Measurements from ENCODE around the gene PTPRCAP.

PTPRCAP gene

DNA sequence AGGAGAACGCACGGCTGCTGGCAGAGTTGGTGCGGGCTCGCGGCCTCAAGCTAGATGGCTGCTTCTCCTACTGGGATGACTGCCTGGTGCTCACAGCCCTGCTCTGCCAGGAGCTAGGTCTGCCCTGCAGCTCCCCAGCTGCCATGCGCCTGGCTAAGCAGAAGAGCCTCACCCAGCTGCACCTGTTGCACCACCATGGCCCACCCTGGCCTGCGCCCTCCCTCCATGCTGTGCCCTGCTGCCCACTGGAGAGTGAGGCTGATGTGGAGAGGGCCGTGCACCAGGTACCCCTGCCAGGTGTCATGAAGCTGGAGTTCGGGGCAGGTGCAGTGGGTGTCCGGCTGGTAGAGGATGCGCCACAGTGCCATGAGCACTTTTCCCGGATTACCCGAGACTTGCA, 14.0 kb downstream of the PTPRCAP start:
- no peak for DNase-seq

GRCh38 chr11:67422891-67423290, 14.6 kb downstream of the PTPRCAP start:
- DNase-seq: no peak

- DNase-seq: no peak
Measured at GRCh38 chr11:67421430-67422031, 16.0 kb downstream of the PTPRCAP start.

DNA sequence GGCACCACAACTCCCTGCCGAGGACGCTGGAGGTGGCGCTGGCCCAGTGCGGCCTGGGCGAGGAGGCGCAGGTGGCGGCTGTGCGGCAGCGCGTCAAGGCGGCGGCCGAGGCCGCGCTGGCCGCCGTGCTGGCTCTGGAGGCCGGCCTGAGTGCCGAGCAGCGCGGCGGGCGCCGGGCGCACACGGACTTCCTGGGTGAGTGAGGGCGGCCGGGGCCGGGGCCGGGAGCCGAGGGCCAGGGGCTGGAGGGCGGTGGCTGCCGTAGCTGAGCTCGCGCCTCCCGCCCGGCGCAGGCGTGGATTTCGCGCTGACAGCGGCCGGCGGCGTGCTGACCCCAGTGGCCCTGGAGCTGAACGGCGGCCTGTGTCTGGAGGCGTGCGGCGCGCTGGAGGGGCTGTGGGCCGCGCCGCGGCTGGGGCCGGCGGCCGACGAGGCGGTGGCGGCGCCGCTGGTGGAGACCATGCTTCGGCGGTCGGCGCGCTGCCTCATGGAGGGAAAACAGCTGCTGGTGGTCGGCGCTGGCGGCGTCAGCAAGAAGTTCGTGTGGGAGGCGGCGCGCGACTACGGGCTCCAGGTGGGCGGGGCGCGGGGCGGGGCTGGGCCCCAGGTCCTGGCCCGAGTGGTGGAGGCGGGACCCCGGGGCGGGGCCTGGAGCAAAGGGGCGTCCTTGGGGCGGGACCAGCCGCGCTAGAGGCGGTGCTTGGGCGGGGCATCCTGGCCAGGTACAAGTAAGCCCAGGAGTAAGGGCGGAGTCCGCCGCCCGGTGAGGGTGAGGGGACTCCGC, 16.6 kb downstream of the PTPRCAP start:
- DNase-seq: peak; percentile 80 to 95

DNA sequence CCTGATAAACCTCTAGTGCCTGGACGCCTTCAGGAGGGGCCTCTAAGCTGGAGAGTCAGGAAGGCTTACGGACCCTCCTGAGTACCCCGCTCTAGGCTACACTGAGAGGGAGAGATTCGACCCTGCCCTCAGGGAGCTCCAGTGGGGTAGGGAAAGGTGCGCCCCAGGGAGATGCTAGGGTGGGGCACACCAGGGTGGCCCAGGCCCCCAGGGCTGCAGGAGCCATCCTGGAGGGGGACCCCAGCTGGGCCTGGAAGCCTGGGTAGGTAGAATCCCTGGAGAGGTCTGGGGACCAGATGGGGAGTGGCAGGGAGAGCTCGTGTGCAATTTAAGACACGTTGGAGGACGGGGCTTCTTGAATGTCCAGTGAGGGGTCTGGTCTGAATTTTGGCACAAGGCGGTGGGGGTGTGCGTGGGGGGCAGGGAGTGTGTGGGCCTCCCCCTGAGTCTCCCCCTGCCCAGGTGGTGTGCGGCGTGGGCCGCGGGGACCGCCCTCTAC, 17.3 kb downstream of the PTPRCAP start:
- no peak for DNase-seq

DNA sequence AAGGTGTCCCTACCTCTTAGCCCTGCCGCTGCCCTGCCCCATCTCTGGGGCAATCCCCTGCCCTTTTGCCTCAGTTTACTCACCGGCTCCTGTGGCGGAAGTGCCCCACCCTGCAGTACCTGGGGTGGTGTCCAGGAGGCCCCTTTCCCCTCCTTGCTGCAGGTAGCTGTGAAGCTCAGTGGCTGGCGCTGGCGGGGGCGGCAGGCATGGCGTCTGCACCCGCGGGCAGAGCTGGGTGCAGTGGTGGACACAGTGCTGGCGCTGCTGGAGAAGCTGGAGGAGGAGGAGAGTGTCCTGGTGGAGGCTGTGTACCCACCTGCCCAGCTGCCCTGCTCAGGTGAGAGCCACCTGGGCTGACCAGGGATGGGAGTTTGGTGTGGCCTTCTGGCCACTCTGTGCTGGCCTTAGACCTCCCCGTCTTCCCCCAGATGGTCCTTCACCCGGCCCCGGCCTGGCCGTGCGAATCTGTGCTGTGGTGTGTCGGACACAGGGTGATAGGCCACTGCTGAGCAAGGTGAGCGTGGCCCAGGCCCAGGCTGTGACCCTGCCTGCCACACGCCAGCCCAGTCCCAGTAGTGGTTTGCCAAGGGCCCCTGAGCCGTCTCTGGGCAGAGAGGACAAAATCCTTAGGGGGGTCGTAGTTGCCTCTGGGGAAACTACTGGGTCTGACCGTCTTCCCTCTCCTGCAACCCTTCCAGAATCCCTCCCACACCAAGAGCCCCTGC, 18.0 kb downstream of the PTPRCAP start:
- DNase-seq: no peak

DNA sequence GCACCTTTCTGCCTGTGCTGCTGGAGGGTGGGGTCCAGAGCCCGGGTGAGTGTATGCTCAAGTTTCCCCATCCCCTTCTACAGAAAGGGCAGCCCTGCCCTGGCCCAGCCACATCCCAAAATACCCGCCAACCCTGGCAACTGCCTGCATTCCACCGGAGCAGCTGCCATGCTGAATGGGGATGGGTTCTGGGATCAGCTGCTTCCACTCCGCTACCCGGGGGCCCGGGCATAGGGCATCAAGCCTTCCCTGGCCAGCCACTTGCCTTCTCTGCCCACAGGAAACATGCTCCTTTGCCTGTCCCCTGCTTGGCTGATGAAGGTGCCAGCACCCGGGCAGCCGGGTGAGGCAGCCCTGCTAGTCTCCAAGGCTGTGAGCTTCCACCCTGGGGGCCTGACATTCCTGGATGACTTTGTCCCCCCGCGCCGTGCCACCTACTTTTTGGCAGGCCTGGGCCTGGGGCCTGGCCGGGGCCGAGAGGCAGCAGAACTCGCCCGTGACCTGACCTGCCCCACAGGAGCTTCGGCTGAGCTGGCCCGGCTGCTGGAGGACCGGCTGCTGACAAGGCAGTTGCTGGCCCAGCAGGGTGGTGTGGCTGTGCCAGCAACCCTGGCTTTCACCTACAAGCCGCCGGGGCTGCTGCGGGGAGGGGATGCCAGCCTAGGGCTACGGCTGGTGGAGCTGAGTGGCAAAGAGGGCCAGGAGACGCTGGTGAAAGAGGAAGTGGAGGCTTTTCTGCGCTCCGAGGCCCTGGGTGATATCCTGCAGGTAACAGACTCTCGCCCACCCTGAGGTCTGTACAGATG, 18.8 kb downstream of the PTPRCAP start:
- DNase-seq: no peak

DNA sequence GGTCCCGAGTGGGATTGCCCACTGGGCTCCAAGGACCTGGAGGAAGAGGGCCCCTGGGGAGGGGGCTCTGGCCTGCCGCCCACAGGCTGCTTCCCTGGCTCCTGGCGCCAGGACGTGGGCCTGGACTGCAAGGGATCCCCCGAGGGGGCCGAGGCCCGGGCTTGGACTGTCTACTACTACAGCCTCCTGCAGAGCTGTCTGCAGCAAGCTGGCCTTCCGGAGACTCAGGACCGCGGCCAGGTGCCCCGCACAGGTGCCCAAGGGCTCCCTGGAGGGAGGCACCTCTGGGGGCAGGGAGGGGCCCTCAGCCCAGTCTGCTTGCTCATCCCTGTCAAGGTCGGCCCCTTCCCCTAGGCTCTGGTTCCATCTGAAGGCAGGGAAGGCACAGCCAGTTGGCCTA, 20.1 kb downstream of the PTPRCAP start:
- DNase-seq: no peak

GRCh38 chr11:67416416-67417335, 20.8 kb downstream of the PTPRCAP start:
- DNase-seq: no peak

DNA sequence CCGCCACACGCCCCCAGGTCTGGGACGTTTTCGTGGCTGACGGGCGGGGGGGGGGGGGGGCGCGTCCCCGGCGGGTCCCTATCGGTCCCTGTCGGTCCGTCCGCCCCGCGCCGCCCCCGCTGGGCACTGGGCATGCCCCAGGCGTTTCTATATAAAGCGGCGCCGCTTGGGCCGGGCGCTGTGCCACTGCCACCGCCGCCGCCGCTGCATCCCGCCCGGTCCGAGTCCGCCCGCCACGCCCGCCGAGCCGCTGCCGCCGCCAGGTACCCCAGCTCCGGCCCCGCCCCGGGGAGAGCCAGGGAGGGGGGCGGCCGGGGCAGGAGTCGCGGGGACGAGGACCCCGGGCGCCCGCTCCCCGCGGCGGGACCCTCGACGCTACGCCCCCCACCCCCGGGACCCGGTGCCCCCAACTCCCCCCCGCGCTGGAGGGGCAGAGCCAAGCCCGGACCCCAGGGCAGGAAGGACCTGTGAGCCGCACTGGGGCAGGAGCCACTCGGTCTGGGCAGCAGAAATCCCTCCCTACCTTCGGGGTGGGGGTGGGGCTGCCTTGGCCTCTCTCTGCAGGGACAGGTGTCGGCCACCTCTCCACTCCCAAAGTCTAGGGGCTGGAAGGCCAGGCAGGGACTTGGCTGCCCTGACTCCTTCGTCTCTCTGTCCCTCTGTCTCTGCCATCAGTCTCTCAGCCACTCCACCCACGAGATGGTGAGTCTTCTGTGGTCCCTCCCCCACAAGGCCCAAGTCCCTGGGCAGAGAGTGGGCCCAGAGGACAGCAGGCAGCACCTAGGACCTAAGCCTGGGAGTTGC, 21.8 kb downstream of the PTPRCAP start, which contains the start of gene CARNS1:
TSS of gene CARNS1 (plus strand) at position 178 of the 804 bp plus-strand sequence. CDS start at position 700, 522 bp downstream.
- no peak for DNase-seq

- DNase-seq: no peak
Measured at GRCh38 chr11:67413266-67413849, 24.1 kb downstream of the PTPRCAP start.

GRCh38 chr11:67412495-67413179, 24.8 kb downstream of the PTPRCAP start:
- no peak for DNase-seq

DNA sequence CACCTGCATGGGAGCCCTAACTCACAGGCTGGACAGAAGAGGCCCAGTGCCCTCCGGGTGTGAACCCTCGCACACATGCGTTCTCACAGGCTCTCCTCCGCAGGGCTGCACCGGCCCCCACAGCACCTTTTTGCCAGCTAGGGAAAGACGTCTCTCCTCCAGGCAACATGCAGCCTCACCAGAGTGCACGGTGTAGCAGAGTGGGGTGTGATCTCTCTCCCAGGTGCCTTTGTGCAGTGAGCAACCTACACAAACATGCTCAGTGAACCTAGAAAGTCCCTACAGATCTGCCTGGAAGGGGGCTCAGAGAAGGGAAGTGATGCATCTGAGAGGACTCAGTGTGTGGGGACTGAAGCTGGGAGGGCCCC, 25.7 kb downstream of the PTPRCAP start:
- DNase-seq: no peak

DNA sequence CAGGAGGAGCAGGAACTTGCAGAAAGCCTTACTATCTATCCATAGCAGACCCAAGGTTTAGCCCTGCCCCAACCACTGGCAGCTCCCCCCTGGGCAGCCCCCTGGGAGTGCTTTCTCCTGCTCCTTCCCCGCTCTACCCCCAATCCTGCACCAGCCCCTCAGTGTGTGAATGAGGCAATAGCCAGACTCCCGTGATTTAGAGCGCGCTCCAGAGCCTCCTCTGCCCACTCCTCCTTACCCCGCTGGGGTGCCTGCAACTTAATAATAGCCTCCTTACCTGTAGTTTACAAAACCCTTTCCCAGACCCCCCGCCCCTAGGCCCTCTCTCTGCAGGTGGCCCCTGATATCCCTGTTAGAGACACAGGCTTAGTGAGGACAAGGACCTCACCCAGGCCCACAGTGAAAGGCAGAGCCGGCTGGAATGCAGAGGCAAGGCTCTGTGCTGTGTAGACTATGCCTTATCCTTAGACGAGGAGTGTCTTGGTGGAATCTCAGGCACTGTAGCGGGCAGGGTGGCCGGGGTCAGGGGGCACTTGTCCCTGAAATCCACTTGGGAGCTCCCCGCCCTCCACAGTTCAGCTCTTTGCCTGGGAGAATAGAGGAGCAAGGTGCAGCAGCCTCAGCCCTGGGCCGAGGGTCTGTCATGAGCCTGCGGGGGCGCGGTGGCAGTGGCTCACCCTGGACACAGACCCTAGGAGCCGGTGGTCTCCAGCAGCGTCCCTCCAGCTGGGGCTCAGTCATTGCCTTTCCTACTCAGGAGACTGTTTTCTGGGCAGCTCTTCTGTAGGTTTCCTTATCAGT, 26.3 kb downstream of the PTPRCAP start:
- no peak for DNase-seq

GRCh38 chr11:67410369-67410831, 27.1 kb downstream of the PTPRCAP start:
- no peak for DNase-seq

DNA sequence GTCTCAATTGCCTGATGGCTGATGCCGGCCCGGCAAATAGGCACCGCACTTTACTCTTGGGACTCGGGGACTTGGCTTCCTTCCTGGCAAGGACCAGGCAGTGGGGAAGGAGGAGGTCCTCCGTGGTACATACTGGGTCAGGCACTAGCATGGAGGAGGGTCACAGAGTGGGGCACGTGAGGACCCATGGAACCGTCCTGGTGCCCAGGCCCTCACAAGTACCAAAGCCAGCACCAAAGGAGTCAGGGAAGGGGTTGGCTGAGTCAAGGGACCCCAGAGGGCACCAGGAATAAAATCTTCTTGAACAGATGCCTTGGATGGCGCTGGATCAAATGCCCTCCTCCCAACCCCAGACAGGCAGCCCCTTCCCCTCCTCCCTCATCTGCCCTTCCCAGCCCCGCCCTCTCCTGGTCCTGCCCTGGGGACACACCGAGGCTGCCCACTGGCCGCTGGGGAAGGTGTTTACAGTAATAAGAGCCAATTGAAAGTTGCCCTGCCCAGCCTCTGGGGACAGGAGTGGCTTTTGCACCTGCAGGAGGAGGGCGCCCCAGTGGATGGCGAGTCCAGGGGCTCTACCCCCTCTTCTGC, 27.6 kb downstream of the PTPRCAP start:
- no peak for DNase-seq

DNA sequence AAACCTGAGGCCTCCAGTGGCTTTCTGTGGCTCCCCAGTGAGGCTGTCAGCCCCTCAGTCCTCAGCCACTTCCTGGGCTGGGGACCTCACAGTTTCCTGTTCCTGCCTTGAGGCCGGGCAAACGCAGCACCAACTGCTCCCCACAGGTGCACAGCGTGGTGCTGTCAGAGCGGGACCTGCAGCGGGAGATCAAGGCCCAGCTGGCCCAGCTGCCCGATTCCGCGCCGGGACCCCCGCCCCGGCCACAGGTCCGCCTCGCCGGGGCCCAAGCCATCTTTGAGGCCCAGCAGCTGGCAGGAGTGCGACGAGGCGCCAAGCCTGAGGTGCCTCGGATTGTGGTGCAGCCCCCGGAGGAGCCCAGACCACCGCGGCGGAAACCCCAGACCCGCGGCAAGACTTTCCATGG, 28.2 kb downstream of the PTPRCAP start:
- DNase-seq: no peak

DNA sequence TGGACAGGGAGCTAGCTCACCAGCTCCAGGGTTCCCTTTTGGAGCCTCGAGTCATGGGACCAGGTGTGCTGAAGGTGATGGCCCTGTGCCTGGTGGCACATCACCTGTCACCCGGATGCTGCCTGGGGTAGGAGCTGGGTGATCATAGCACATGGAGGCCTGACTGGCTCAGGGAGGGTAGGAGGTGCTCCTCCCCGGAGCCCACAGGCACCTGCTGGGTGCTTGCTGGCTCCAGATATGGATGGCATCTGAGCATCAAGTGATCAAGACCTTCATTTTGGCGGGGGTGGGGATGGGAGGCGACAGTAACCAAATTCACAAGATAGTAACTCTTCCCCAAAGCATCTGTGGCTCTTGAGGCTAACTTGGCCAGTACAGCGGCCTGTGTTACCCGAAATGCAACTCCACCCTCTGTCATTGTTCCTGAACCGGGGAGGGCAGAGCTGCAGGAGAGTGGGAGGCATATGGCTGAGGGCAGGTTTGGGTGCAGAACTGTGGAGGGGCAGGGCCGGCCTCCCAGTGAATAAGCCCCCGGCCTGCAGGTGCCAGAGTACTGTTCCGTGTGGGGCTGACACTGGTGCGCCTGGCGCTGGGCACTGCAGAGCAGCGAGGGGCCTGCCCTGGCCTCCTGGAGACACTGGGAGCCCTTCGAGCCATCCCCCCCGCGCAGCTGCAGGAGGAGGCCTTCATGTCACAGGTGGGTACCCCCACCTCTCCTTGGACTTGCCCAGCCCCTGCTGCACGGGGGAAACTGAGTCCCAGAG, 28.9 kb downstream of the PTPRCAP start:
- no peak for DNase-seq
